WTC11 (cell line): ENCODE data around the gene HSD17B8. TPM values are rescaled to one million over a fixed set of nuclear protein-coding genes. Genes with fewer than 3 reads are reported as not detected.

ENCODE experiments used
- ATAC-seq: fragments of 200-7000 bp; cut with Tn5 transposase; 2 replicates; pipeline ENCODE4 v1.10.0; 2021; ENCODE audit warnings: mild to moderate bottlenecking, moderate library complexity
- CTCF ChIA-PET: fragments of 300-600 bp; sonication (Branson Sonifier 250); formaldehyde crosslinking; loops from one replicate; lab custom pipeline; 2021; ENCODE audit warnings: antibody characterized with exemption; lab: Charles Lee
- POLR2A ChIA-PET: fragments of 350-600 bp; sonication (Branson Sonifier 250); formaldehyde crosslinking; loops from one replicate; lab custom pipeline; 2021; ENCODE audit warnings: antibody characterized with exemption; lab: Charles Lee
- DNase-seq: peaks from one replicate; pipeline ENCODE4 v3.0.0; 2021; ENCODE audit warnings: low spot score
- H3K27ac Mint-ChIP-seq: 2 replicates; pipeline ENCODE4 v1.8.0; 2021; ENCODE audit warnings: mixed read lengths
- H3K27me3 Mint-ChIP-seq: 2 replicates; pipeline ENCODE4 v1.8.0; 2021; ENCODE audit warnings: low read depth, mild to moderate bottlenecking, moderate library complexity, mixed read lengths
- H3K36me3 Mint-ChIP-seq: 2 replicates; pipeline ENCODE4 v1.8.0; 2021; ENCODE audit warnings: mixed read lengths
- H3K4me1 Mint-ChIP-seq: 2 replicates; pipeline ENCODE4 v1.8.0; 2022; ENCODE audit warnings: mixed read lengths
- H3K4me3 Mint-ChIP-seq: 2 replicates; pipeline ENCODE4 v1.8.0; 2021; ENCODE audit warnings: mild to moderate bottlenecking, moderate library complexity, mixed read lengths
- H3K9me3 Mint-ChIP-seq: 2 replicates; pipeline ENCODE4 v1.8.0; 2021; ENCODE audit warnings: mixed read lengths
- EMX1 ChIP-seq: fragments of 250-450 bp; sonication (Bioruptor Pico); IDR thresholded peaks from 2 replicates; pipeline ENCODE4 v1.8.0; 2021; ENCODE audit warnings: mild to moderate bottlenecking
- FOXJ3 ChIP-seq: sonication (generic); formaldehyde crosslinking; IDR thresholded peaks from 2 replicates; pipeline ENCODE4 v1.9.0; 2021; ENCODE audit warnings: missing genetic modification reagents, mild to moderate bottlenecking, borderline replicate concordance
- MYBL2 ChIP-seq: sonication (generic); formaldehyde crosslinking; IDR thresholded peaks from 2 replicates; pipeline ENCODE4 v1.8.1; 2023; ENCODE audit warnings: mild to moderate bottlenecking, moderate library complexity, missing genetic modification reagents
- SMAD4 ChIP-seq: sonication (generic); formaldehyde crosslinking; IDR thresholded peaks from 2 replicates; pipeline ENCODE4 v1.8.0; 2022; ENCODE audit warnings: mild to moderate bottlenecking, missing genetic modification reagents
- ZNF416 ChIP-seq: fragments of 250-450 bp; sonication (Bioruptor Pico); IDR thresholded peaks from 2 replicates; pipeline ENCODE4 v1.9.0; 2021; ENCODE audit warnings: mild to moderate bottlenecking, inconsistent platforms
- total RNA-seq: library from RNA; stranded (reverse); gene quantifications from 3 replicates; pipeline ENCODE4 v1.2.3, GENCODE V29; 2021
- TF ChIP-seq, protein P1 (sequence below): sonication (generic); formaldehyde crosslinking; IDR thresholded peaks from 2 replicates; pipeline ENCODE4 v1.8.1; 2022; ENCODE audit warnings: mild to moderate bottlenecking, missing genetic modification reagents, moderate library complexity, borderline replicate concordance
- TF ChIP-seq, protein P2 (sequence below): sonication (generic); formaldehyde crosslinking; IDR thresholded peaks from 2 replicates; pipeline ENCODE4 v1.8.0; 2023; ENCODE audit warnings: missing genetic modification reagents
- TF ChIP-seq, protein P3 (sequence below): sonication (generic); formaldehyde crosslinking; IDR thresholded peaks from 2 replicates; pipeline ENCODE4 v1.8.1; 2023; ENCODE audit warnings: mild to moderate bottlenecking, missing genetic modification reagents, borderline replicate concordance
- TF ChIP-seq, protein P4 (sequence below): sonication (generic); formaldehyde crosslinking; IDR thresholded peaks from 2 replicates; pipeline ENCODE4 v1.8.0; 2022; ENCODE audit warnings: mild to moderate bottlenecking, missing genetic modification reagents
- TF ChIP-seq, protein P5 (sequence below): sonication (generic); formaldehyde crosslinking; IDR thresholded peaks from 2 replicates; pipeline ENCODE4 v1.8.1; 2022; ENCODE audit warnings: mild to moderate bottlenecking, moderate library complexity, missing genetic modification reagents
- TF ChIP-seq, protein P6 (sequence below): sonication (generic); formaldehyde crosslinking; conservative IDR thresholded peaks from 2 replicates; pipeline ENCODE4 v1.8.1; 2022; ENCODE audit warnings: mild to moderate bottlenecking, missing genetic modification reagents
- TF ChIP-seq, protein P7 (sequence below): fragments of 250-450 bp; sonication (Bioruptor Pico); IDR thresholded peaks from 2 replicates; pipeline ENCODE4 v2.1.2; 2022; ENCODE audit warnings: mild to moderate bottlenecking, moderate library complexity

The HSD17B8 gene
- total RNA-seq, 1 experiment from 2014 or later = 8.1 TPM

DNA sequence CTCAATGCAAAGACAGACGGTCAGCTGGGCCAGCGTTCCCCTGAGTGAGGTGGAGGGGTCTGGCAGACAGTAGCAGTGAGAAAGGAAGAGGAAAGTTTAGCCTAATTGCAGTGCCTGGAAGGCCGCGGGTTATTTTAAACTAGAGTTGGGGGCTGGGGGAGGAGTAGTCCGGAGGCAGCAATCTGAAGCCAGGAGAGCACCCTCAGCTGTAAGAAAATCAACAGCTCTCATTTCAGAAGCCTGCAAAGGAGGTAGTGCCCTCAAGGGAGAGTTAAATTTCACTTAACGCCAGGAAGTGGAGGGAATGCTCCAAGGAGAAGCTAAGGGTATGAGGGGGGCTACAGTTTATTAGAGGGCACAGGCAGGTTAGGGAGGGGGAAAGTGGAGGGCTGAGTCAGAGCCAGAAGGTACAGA lies 30.8 kb downstream of the HSD17B8 start:
- H3K4me1 Mint-ChIP-seq = peaks cover 18% of the 10 kb centered on the region
- peak overlapping the region; percentile 77 for H3K27ac Mint-ChIP-seq
- H3K27me3 Mint-ChIP-seq = peaks cover 27% of the 10 kb centered on the region
- POLR2A ChIA-PET = interaction anchor here (0.6 to 0.7 kb wide), 2 partner anchors 23 to 155 kb away, joined by 3 read pairs; no protein-coding TSS in a partner anchor
- CTCF ChIA-PET = interaction anchor here (0.6 to 3.8 kb wide), 11 partner anchors 9 to 251 kb away, joined by 3 to 28 read pairs (median 3); no protein-coding TSS in a partner anchor
- ATAC-seq = peak; percentile 71
- no peak for DNase-seq
- no peaks in the 10 kb centered on the region for H3K9me3 Mint-ChIP-seq
- no peaks in the 10 kb centered on the region for H3K36me3 Mint-ChIP-seq
- H3K4me3 Mint-ChIP-seq = peak overlapping the region; percentile 10
- TF ChIP-seq, protein P1, sequence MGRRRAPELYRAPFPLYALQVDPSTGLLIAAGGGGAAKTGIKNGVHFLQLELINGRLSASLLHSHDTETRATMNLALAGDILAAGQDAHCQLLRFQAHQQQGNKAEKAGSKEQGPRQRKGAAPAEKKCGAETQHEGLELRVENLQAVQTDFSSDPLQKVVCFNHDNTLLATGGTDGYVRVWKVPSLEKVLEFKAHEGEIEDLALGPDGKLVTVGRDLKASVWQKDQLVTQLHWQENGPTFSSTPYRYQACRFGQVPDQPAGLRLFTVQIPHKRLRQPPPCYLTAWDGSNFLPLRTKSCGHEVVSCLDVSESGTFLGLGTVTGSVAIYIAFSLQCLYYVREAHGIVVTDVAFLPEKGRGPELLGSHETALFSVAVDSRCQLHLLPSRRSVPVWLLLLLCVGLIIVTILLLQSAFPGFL (CRISPR knock-in tag) = no peak
- TF ChIP-seq ZNF416 (CRISPR knock-in tag) = no peak
- TF ChIP-seq, protein P2, sequence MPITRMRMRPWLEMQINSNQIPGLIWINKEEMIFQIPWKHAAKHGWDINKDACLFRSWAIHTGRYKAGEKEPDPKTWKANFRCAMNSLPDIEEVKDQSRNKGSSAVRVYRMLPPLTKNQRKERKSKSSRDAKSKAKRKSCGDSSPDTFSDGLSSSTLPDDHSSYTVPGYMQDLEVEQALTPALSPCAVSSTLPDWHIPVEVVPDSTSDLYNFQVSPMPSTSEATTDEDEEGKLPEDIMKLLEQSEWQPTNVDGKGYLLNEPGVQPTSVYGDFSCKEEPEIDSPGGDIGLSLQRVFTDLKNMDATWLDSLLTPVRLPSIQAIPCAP (CRISPR knock-in tag) = no peak
- no peak for TF ChIP-seq MYBL2 (CRISPR knock-in tag)
- TF ChIP-seq, all 79 proteins: peak for 0

DNA sequence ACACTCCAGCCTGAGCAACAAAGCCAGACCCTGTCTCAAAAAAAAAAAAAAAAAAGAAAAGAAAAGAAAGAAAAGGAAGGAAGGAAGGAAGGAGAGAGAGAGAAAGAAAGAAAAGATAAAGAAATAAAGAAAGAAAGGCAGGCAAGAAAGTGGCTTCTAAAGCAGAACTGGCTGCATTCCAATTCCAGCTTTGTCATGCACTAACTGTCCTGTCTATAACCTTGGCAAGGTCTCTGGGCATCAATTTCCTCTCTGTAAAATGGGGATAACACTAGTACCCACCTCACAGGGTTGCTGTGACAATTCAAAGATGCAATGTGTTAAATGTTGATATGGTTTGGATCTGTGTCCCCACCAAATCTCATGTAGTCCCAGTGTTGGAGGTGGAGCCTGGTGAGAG lies 31.9 kb downstream of the HSD17B8 start:
- POLR2A ChIA-PET = interaction anchor here (0.5 to 0.6 kb wide), 2 partner anchors 27 to 228 kb away, joined by 3 to 6 read pairs; no protein-coding TSS in a partner anchor

More for the DNA sequence above, 31.9 kb downstream of the HSD17B8 start:
- no peaks in the 10 kb centered on the region for H3K9me3 Mint-ChIP-seq
- H3K27ac Mint-ChIP-seq = no peak overlapping the region
- H3K4me3 Mint-ChIP-seq = no peak overlapping the region
- peaks cover 31% of the 10 kb centered on the region for H3K27me3 Mint-ChIP-seq
- ATAC-seq (no peak), DNase-seq (no peak)
- no peak for TF ChIP-seq EMX1 (CRISPR knock-in tag)
- TF ChIP-seq, protein P3, sequence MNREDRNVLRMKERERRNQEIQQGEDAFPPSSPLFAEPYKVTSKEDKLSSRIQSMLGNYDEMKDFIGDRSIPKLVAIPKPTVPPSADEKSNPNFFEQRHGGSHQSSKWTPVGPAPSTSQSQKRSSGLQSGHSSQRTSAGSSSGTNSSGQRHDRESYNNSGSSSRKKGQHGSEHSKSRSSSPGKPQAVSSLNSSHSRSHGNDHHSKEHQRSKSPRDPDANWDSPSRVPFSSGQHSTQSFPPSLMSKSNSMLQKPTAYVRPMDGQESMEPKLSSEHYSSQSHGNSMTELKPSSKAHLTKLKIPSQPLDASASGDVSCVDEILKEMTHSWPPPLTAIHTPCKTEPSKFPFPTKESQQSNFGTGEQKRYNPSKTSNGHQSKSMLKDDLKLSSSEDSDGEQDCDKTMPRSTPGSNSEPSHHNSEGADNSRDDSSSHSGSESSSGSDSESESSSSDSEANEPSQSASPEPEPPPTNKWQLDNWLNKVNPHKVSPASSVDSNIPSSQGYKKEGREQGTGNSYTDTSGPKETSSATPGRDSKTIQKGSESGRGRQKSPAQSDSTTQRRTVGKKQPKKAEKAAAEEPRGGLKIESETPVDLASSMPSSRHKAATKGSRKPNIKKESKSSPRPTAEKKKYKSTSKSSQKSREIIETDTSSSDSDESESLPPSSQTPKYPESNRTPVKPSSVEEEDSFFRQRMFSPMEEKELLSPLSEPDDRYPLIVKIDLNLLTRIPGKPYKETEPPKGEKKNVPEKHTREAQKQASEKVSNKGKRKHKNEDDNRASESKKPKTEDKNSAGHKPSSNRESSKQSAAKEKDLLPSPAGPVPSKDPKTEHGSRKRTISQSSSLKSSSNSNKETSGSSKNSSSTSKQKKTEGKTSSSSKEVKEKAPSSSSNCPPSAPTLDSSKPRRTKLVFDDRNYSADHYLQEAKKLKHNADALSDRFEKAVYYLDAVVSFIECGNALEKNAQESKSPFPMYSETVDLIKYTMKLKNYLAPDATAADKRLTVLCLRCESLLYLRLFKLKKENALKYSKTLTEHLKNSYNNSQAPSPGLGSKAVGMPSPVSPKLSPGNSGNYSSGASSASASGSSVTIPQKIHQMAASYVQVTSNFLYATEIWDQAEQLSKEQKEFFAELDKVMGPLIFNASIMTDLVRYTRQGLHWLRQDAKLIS (CRISPR knock-in tag) = no peak
- TF ChIP-seq SMAD4 (CRISPR knock-in tag) = no peak
- TF ChIP-seq FOXJ3 (CRISPR knock-in tag) = no peak
- TF ChIP-seq, protein P4, sequence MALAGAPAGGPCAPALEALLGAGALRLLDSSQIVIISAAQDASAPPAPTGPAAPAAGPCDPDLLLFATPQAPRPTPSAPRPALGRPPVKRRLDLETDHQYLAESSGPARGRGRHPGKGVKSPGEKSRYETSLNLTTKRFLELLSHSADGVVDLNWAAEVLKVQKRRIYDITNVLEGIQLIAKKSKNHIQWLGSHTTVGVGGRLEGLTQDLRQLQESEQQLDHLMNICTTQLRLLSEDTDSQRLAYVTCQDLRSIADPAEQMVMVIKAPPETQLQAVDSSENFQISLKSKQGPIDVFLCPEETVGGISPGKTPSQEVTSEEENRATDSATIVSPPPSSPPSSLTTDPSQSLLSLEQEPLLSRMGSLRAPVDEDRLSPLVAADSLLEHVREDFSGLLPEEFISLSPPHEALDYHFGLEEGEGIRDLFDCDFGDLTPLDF = no peak
- TF ChIP-seq, protein P5, sequence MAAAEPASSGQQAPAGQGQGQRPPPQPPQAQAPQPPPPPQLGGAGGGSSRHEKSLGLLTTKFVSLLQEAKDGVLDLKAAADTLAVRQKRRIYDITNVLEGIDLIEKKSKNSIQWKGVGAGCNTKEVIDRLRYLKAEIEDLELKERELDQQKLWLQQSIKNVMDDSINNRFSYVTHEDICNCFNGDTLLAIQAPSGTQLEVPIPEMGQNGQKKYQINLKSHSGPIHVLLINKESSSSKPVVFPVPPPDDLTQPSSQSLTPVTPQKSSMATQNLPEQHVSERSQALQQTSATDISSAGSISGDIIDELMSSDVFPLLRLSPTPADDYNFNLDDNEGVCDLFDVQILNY (CRISPR knock-in tag) = no peak
- TF ChIP-seq, protein P6, sequence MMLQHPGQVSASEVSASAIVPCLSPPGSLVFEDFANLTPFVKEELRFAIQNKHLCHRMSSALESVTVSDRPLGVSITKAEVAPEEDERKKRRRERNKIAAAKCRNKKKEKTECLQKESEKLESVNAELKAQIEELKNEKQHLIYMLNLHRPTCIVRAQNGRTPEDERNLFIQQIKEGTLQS (CRISPR knock-in tag) = no peak
- TF ChIP-seq, protein P1 (CRISPR knock-in tag) = no peak
- TF ChIP-seq, protein P7, sequence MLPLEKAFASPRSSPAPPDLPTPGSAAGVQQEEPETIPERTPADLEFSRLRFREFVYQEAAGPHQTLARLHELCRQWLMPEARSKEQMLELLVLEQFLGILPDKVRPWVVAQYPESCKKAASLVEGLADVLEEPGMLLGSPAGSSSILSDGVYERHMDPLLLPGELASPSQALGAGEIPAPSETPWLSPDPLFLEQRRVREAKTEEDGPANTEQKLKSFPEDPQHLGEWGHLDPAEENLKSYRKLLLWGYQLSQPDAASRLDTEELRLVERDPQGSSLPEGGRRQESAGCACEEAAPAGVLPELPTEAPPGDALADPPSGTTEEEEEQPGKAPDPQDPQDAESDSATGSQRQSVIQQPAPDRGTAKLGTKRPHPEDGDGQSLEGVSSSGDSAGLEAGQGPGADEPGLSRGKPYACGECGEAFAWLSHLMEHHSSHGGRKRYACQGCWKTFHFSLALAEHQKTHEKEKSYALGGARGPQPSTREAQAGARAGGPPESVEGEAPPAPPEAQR (CRISPR knock-in tag) = no peak
- peaks cover 18% of the 10 kb centered on the region for H3K4me1 Mint-ChIP-seq
- H3K36me3 Mint-ChIP-seq = no peaks in the 10 kb centered on the region
- CTCF ChIA-PET = interaction anchor here (0.8 to 3.8 kb wide), 8 partner anchors 10 to 78 kb away, joined by 3 to 28 read pairs (median 4); no protein-coding TSS in a partner anchor
